Neuronal stem cell (in vitro differentiated cells): ENCODE results near the gene PPOX.

ENCODE experiments used
- DNase-seq: peaks from one replicate; pipeline ENCODE4 v3.0.0-alpha.2; 2013; ENCODE audit warnings: low spot score
- H2AFZ ChIP-seq: one replicate; pipeline ENCODE4 v1.6.1; 2013; ENCODE audit warnings: mild to moderate bottlenecking, low read length, inconsistent platforms
- H2AK5ac ChIP-seq: 2 replicates; pipeline ENCODE4 v1.6.1; 2013; ENCODE audit warnings: low read depth, mild to moderate bottlenecking, inconsistent platforms, low read length, moderate library complexity, mixed read lengths
- H2BK120ac ChIP-seq: 2 replicates; pipeline ENCODE4 v1.6.1; 2013; ENCODE audit warnings: low read depth, mild to moderate bottlenecking, inconsistent platforms, low read length, moderate library complexity, mixed read lengths
- H2BK12ac ChIP-seq: one replicate; pipeline ENCODE4 v1.6.1; 2013; ENCODE audit warnings: low read length, inconsistent platforms
- H2BK15ac ChIP-seq: 2 replicates; pipeline ENCODE4 v1.6.1; 2013; ENCODE audit warnings: mild to moderate bottlenecking, low read length, inconsistent platforms, mixed read lengths
- H2BK5ac ChIP-seq: one replicate; pipeline ENCODE4 v1.6.1; 2013; ENCODE audit warnings: inconsistent platforms, mild to moderate bottlenecking, low read length, moderate library complexity
- H3K14ac ChIP-seq: one replicate; pipeline ENCODE4 v1.6.1; 2013; ENCODE audit warnings: low read length, inconsistent platforms
- H3K18ac ChIP-seq: 2 replicates; pipeline ENCODE4 v1.6.1; 2013; ENCODE audit warnings: low read length, inconsistent platforms
- H3K23ac ChIP-seq: 2 replicates; pipeline ENCODE4 v1.6.1; 2013; ENCODE audit warnings: low read depth, mild to moderate bottlenecking, mixed read lengths, low read length, inconsistent platforms; ENCODE audit not compliant: poor library complexity
- H3K27ac ChIP-seq: replicated peaks from 3 replicates; pipeline ENCODE4 v1.5.1; 2013; ENCODE audit warnings: low read length, inconsistent platforms
- H3K27me3 ChIP-seq, 3 experiments: 2 replicates each; pipeline ENCODE4 v1.6.1; 2013; ENCODE audit warnings: low read length in 3 of 3, mild to moderate bottlenecking in 2 of 3, inconsistent platforms in 1 of 3, low read depth in 1 of 3, mixed read lengths in 1 of 3, moderate library complexity in 1 of 3; ENCODE audit not compliant: control insufficient read depth in 3 of 3, insufficient read depth in 3 of 3
- H3K36me3 ChIP-seq, 2 donors: replicated peaks in 1 of 2; 2 replicates each; pipeline ENCODE4 v1.6.1; 2013; ENCODE audit warnings: low read length in 2 of 2; ENCODE audit not compliant: control insufficient read depth in 2 of 2, insufficient read depth in 2 of 2
- H3K4ac ChIP-seq: 2 replicates; pipeline ENCODE4 v1.6.1; 2013; ENCODE audit warnings: inconsistent platforms, mild to moderate bottlenecking, low read length, moderate library complexity
- H3K4me1 ChIP-seq, 2 donors: 1 replicate in 1 of 2; 2 replicates in 1 of 2; pipeline ENCODE4 v1.6.1; 2013; ENCODE audit warnings: low read length in 2 of 2, low read depth in 1 of 2; ENCODE audit not compliant: control insufficient read depth in 2 of 2, insufficient read depth in 1 of 2
- H3K4me2 ChIP-seq: one replicate; pipeline ENCODE4 v1.6.1; 2013; ENCODE audit warnings: mild to moderate bottlenecking, low read length, inconsistent platforms; ENCODE audit not compliant: insufficient read depth, poor library complexity, severe bottlenecking
- H3K4me3 ChIP-seq, 2 donors: 2 replicates each; pipeline ENCODE4 v1.5.1; 2013; ENCODE audit warnings: low read length in 2 of 2, mild to moderate bottlenecking in 2 of 2, inconsistent platforms in 1 of 2, moderate library complexity in 1 of 2
- H3K79me1 ChIP-seq: one replicate; pipeline ENCODE4 v1.6.1; 2013; ENCODE audit warnings: low read depth, mild to moderate bottlenecking, inconsistent platforms, low read length, moderate library complexity
- H3K9ac ChIP-seq: one replicate; pipeline ENCODE4 v1.6.1; 2013; ENCODE audit warnings: mild to moderate bottlenecking, low read depth, low read length, inconsistent platforms; ENCODE audit not compliant: poor library complexity
- H3K9me3 ChIP-seq, 2 donors: replicated peaks in 1 of 2; 2 replicates each; pipeline versions ENCODE3 to v1.6.1; 2013; ENCODE audit warnings: low read length in 2 of 2, mild to moderate bottlenecking in 2 of 2, inconsistent platforms in 1 of 2, low read depth in 1 of 2, mixed read lengths in 1 of 2, moderate library complexity in 1 of 2; ENCODE audit not compliant: control insufficient read depth in 2 of 2, insufficient read depth in 1 of 2
- H4K8ac ChIP-seq: one replicate; pipeline ENCODE4 v1.6.1; 2013; ENCODE audit warnings: low read depth, mild to moderate bottlenecking, inconsistent platforms, low read length, moderate library complexity
- H4K91ac ChIP-seq: one replicate; pipeline ENCODE4 v1.6.1; 2013; ENCODE audit warnings: low read length, low read depth, mild to moderate bottlenecking, inconsistent platforms; ENCODE audit not compliant: poor library complexity
- WGBS, 2 donors: extraction: QIAGEN DNeasy Blood & Tissue Kit; methylation state at CpG; one replicate each; pipeline ENCODE4 v1.1.7; 2013; ENCODE audit warnings: missing lambda C conversion rate in 2 of 2, mixed read lengths in 1 of 2; ENCODE audit not compliant: insufficient read length in 2 of 2, insufficient replicate concordance in 1 of 2; ENCODE audit errors: extremely low coverage in 2 of 2; 5-methylcytosine and 5-hydroxymethylcytosine counted together

Gene PPOX

GRCh38 chr1:161175771-161176453 lies 9.7 kb downstream of the PPOX start:
- H3K27ac ChIP-seq = no peak overlapping the region
- H3K4me2 ChIP-seq = no peak overlapping the region
- H3K18ac ChIP-seq = no peak overlapping the region
- H3K36me3 ChIP-seq = peaks cover 34 to 50% of the 10 kb centered on the region in 2 donors
- no peaks in the 10 kb centered on the region for H3K27me3 ChIP-seq
- no peak overlapping the region for H4K8ac ChIP-seq
- no peak overlapping the region for H2AFZ ChIP-seq
- no peak overlapping the region for H4K91ac ChIP-seq
- H3K9ac ChIP-seq = no peak overlapping the region
- H3K9me3 ChIP-seq = no peaks in the 10 kb centered on the region
- no peak overlapping the region for H3K4ac ChIP-seq
- no peak overlapping the region for H3K14ac ChIP-seq
- H2BK12ac ChIP-seq = no peak overlapping the region
- no peak overlapping the region for H2BK15ac ChIP-seq
- no peak overlapping the region for H2AK5ac ChIP-seq
- H3K79me1 ChIP-seq = peaks cover 6% of the 10 kb centered on the region
- DNase-seq = no peak
- no peak overlapping the region for H2BK5ac ChIP-seq
- H3K4me3 ChIP-seq = peak overlapping the region in 1 of 2 donors; percentile 79
- WGBS, 2 donors = 100% methylated on average over 1 of the region's 10 CpGs; no CpG with 5 or more reads in 1 of the 2 donors
- peaks cover 6 to 10% of the 10 kb centered on the region in 2 donors for H3K4me1 ChIP-seq
- H3K23ac ChIP-seq = no peak overlapping the region
- no peak overlapping the region for H2BK120ac ChIP-seq

GRCh38 chr1:161176468-161177111 lies 10.4 kb downstream of the PPOX start:
- peak overlapping the region; percentile 76 for H3K23ac ChIP-seq
- no peak overlapping the region for H4K8ac ChIP-seq
- H2BK120ac ChIP-seq = no peak overlapping the region
- peak overlapping the region; percentile 90 for H3K4me2 ChIP-seq
- H3K4ac ChIP-seq = no peak overlapping the region
- no peak overlapping the region for H4K91ac ChIP-seq
- no peaks in the 10 kb centered on the region for H3K9me3 ChIP-seq
- DNase-seq = no peak
- peak overlapping the region; percentile 95 for H2AFZ ChIP-seq
- H3K27ac ChIP-seq = no peak overlapping the region
- H2BK5ac ChIP-seq = peak overlapping the region; percentile 84
- peak overlapping the region; percentile 79 to 84 for H3K4me3 ChIP-seq
- peak overlapping the region; percentile 43 for H2AK5ac ChIP-seq
- peaks cover 27 to 43% of the 10 kb centered on the region in 2 donors for H3K36me3 ChIP-seq
- H3K27me3 ChIP-seq = no peaks in the 10 kb centered on the region
- peak overlapping the region; percentile 95 for H3K9ac ChIP-seq
- H2BK12ac ChIP-seq = no peak overlapping the region
- H2BK15ac ChIP-seq = no peak overlapping the region
- peak overlapping the region; percentile 92 for H3K18ac ChIP-seq
- H3K4me1 ChIP-seq = peaks cover 6 to 10% of the 10 kb centered on the region in 2 donors
- peaks cover 6% of the 10 kb centered on the region for H3K79me1 ChIP-seq
- WGBS, 2 donors = no CpG with 5 or more reads among the region's 17 CpGs
- H3K14ac ChIP-seq = no peak overlapping the region

GRCh38 chr1:161177112-161177935 lies 11.1 kb downstream of the PPOX start, which contains the start of gene B4GALT3:
B4GALT3 (minus strand) TSS chr1:161177507; CDS start chr1:161176060, 1,447 bp downstream.
- H3K27ac ChIP-seq = no peak within 1 kb of the TSS
- peaks cover 6% of the 10 kb centered on the region for H3K79me1 ChIP-seq

More at GRCh38 chr1:161177112-161177935, 11.1 kb downstream of the PPOX start, which contains the start of gene B4GALT3:
- WGBS, 2 donors = no CpG with 5 or more reads among the region's 50 CpGs
- peak within 1 kb of the TSS; percentile 84 for H2BK5ac ChIP-seq
- H3K18ac ChIP-seq = peak within 1 kb of the TSS; percentile 92
- no peak within 1 kb of the TSS for H3K4ac ChIP-seq
- peak within 1 kb of the TSS; percentile 79 to 84 for H3K4me3 ChIP-seq
- H3K36me3 ChIP-seq = peaks cover 22 to 36% of the 10 kb centered on the region in 2 donors
- no peaks in the 10 kb centered on the region for H3K27me3 ChIP-seq
- H3K23ac ChIP-seq = peak within 1 kb of the TSS; percentile 76
- peak within 1 kb of the TSS; percentile 95 for H2AFZ ChIP-seq
- H2BK120ac ChIP-seq = no peak within 1 kb of the TSS
- H4K8ac ChIP-seq = no peak within 1 kb of the TSS
- H3K9ac ChIP-seq = peak within 1 kb of the TSS; percentile 95
- DNase-seq = peak; percentile 82
- no peaks in the 10 kb centered on the region for H3K9me3 ChIP-seq
- peaks cover 6 to 10% of the 10 kb centered on the region in 2 donors for H3K4me1 ChIP-seq
- H4K91ac ChIP-seq = no peak within 1 kb of the TSS
- H2BK12ac ChIP-seq = no peak within 1 kb of the TSS
- no peak within 1 kb of the TSS for H3K14ac ChIP-seq
- H2AK5ac ChIP-seq = peak within 1 kb of the TSS; percentile 43
- H2BK15ac ChIP-seq = peak within 1 kb of the TSS; percentile 82
- peak within 1 kb of the TSS; percentile 90 for H3K4me2 ChIP-seq
